NCI-H82 treated with DMSO at 0.1 percent for 48 hours (cell line): Measurements from ENCODE around the gene MOCOS.
A peak's percentile ranks its signal among the peaks of the same experiment; 100 is the strongest.

ENCODE experiments used
- DNase-seq: peaks from one replicate; lab custom pipeline; 2025; ENCODE audit not compliant: unreplicated experiment; lab: John Stamatoyannopoulos, UW

MOCOS gene

DNA sequence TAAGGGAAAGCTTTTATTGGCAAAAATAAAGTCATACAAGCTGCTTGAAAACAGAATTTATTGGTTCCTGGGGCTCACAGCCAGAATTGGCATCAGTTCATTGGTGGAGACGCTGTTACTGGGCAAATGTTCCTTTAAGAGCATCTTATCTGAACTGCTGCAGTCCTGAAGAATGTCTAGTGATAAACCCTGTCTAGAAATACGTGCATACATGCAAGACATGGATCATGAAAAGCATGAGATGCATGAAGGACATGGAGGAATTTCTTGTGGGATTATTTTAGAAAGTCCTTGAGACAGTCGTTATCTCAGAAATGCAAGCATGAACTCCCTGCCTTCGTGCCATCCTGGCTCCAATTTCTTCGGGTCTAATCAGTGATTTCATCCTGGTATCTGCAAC lies 77.7 kb downstream of the MOCOS start:
- DNase-seq: no peak

- no peak for DNase-seq
Measured at GRCh38 chr18:36269157-36269556, 81.9 kb downstream of the MOCOS start.

- DNase-seq: no peak
Measured at GRCh38 chr18:36271153-36271552, 83.9 kb downstream of the MOCOS start.

DNA sequence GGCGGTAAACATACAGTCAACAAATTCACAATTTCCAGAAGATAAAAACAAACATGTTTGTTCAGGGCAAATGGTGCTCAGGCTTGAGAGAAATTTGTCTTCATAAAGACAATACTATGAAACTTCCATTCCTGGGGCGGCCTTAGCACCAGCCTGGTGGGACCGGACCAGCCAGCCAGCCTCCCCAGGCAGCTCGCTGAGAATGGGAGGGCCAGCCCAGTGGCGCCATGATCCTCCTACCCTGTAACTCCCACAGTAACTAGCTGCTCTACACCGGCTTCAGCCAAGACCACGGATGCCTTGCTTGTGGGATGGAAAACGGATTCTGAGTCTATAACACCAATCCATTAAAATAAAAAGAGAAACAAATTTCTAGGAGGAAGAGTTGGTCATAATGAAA lies 86.0 kb downstream of the MOCOS start:
- DNase-seq: no peak

- no peak for DNase-seq
Measured at GRCh38 chr18:36274083-36274715, 86.9 kb downstream of the MOCOS start.

DNA sequence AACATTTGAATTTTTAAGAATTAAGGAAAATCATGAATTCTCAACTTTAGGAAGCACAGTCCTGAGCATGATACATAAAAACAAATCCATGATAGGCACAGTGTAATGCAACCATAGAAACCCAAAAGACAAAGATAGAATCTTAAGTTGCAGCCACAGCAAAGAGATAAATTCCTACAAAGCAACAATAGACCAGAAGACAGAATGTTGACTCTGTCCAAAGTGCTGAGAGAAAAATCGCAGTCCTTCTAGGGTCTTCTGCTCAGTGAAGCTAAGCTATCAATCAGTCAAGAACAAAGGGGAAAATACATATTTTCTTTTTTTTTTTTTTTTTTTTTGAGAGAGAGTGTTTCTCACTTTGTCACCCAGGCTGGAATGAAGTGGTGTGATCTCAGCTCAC lies 88.3 kb downstream of the MOCOS start:
- no peak for DNase-seq

GRCh38 chr18:36279001-36279400 lies 91.7 kb downstream of the MOCOS start:
- no peak for DNase-seq

- DNase-seq: no peak
Measured at GRCh38 chr18:36281936-36282335, 94.6 kb downstream of the MOCOS start.

- DNase-seq: no peak
Measured at GRCh38 chr18:36283448-36283847, 96.2 kb downstream of the MOCOS start.

GRCh38 chr18:36284268-36284667 lies 97.0 kb downstream of the MOCOS start:
- no peak for DNase-seq

GRCh38 chr18:36284671-36285295 lies 97.5 kb downstream of the MOCOS start:
- DNase-seq: peak; percentile 21

DNA sequence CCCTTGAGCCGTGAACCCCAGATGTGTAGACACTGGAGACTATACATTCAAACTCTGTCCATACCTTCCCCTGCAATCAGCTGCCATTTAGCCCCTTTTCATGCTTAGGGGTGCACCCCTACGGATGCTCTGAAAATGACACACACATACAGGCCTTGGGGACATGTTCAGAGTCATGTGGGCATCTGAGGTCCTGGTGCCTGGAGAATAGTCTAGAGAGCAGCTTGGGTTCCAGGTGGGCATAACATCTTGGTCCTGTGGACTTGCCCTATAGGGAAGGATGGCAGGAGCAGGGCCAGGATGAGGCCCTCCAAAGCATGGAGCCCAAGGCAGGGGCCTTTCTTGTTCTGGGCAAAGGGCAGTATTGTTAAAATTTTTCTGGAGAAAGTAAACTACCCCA lies 100.4 kb downstream of the MOCOS start:
- DNase-seq: no peak

DNA sequence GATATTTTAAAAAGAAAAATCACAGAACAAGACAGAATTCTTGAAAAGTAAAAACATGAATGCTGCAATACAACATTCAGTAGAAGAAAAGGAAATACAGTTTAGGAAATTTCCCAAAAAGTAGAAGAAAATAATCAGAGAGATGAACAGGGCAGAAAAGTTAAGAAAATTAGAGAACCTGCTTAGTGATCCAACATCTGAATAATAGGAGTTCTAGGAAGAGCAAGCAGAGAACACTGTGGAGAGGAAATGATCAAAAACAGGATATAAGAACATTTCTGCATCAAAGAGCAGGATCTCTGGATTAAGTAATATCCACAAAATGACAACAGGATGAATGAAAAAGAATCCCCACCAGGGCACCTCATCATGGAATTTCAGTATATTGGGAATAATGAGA lies 101.4 kb downstream of the MOCOS start:
- DNase-seq: no peak

DNA sequence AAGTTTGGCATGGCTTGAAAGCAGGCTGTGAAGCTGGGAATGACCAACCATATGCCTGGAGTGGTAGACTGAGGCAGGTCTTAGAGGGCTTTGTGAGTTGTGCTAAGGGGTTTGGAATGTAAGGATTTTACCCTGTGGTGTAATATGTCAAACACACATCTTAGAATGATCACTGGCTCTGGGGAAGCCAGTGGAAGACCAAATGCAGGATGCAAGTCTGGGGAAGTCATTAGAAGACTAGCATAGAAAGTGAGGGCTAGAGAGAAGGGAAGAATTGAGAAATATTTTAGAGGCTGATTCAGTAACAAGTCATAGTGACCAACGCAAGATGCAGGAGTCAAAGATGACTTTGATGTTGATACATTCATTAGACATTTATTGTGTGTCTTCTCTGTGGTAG lies 106.7 kb downstream of the MOCOS start:
- no peak for DNase-seq

- DNase-seq: no peak
Measured at GRCh38 chr18:36295214-36295613, 107.9 kb downstream of the MOCOS start.

DNA sequence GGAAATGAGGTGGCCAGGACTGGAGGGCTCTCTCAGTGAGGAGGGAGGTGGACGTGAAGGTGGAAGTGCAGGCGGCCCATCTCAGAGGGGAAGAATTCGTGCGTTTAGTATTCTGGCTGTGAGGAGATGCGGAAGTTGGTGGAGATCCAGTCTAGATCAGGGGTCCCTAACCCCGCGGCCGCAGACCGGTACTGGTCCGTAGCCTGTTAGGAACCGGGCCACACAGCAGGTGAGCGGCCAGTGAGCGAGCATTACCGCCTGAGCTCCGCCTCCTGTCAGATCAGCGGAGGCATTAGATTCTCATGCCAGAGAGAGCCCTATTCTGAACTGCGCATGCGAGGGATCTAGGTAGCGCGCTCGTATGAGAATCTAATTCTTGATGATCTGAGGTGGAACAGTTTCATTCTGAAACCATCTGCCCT lies 108.6 kb downstream of the MOCOS start:
- no peak for DNase-seq

- DNase-seq: peak; percentile 57
Measured at GRCh38 chr18:36296650-36297416, 109.5 kb downstream of the MOCOS start.

- no peak for DNase-seq
Measured at GRCh38 chr18:36297417-36298125, 110.3 kb downstream of the MOCOS start, which contains the start of gene FHOD3. TSS of gene FHOD3 (plus strand) at chr18:36297713. CDS start at chr18:36297836, 123 bp downstream.

DNA sequence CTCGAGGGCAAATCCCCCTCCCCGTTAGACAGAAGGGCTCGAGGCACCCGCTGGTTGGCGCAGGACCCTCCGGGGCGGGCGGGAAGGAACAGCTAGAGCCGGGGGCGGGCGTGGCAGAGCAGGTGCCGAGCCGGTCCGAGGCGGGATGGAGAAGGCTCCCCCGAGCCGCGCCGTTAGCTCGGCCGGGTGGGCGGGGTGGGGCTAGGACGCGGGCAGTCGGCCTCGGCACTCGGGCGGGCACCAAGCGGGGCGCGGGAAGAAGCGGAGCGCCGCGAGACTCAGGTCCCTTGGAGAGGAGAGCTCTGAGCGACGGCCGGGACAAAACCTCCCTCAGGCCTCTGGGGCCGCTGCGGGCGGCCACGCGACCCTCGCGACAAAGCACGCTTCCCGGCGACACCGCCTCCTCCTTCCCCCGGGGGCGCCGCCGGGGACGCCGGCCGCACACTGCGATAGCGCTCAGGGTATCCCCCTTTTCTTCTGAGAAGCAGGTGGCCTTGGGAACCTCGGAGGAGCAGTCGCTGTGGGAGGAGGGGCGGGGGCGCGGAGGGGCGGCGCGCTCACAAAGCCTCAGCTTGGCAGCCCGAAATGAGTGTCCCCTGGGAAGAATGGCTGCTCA lies 110.9 kb downstream of the MOCOS start:
- no peak for DNase-seq

GRCh38 chr18:36299015-36299414 lies 111.7 kb downstream of the MOCOS start:
- DNase-seq: no peak

DNA sequence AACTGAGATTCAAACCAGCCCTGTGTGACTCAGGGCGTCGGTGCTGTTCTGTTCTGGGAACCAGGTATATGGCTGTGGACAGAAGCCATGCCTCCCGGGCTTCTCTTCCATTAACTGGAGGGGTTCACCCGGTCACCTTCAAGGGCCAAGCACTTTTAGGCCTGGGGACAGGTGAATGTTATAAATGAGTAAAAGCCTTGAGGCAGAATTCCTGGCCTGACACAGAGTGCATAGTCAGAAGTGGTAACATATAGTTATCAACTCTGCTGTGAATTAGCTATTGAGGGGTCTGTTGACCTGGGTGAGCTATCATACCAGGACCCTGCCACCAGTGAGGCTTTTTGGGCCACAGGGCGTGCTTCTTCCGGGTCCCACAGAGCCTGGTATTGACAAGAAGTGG lies 112.9 kb downstream of the MOCOS start:
- no peak for DNase-seq
